K562 (cell line): ENCODE results near the gene NIN. TPM values are rescaled to one million over a fixed set of nuclear protein-coding genes. Genes with fewer than 3 reads are reported as not detected.

Source experiments
- ATAC-seq: fragments of 200-7000 bp; cut with Tn5 transposase; 3 replicates; pipeline ENCODE4 v1.9.1; 2020; ENCODE audit warnings: moderate library complexity
- BruUV-seq: library from RNA; stranded (reverse); fragments of 400-500 nt; replicated peaks from 2 replicates; lab custom pipeline; 2021; lab: Mats Ljungman, UMichigan
- CTCF ChIA-PET: fragments of 300-600 bp; formaldehyde crosslinking; extraction: SDS; loops from one replicate; lab custom pipeline; 2021; ENCODE audit warnings: low intra/inter-chr PET ratio; lab: Yijun Ruan, JAX
- POLR2A ChIA-PET: fragments of 300-600, 350-650 bp; sonication (Branson Sonifier 250); formaldehyde crosslinking; extraction: SDS; loops from one replicate; lab custom pipeline; 2021; ENCODE audit warnings: antibody characterized with exemption, inconsistent platforms; lab: Yijun Ruan, JAX
- DNase-seq, 4 experiments: peaks; one replicate each; pipeline versions ENCODE4 v3.0.0 to v3.0.0-alpha.2; 2011 to 2018; ENCODE audit warnings: low spot score in 3 of 4, mixed read lengths in 3 of 4; ENCODE audit errors: extremely low read depth in 1 of 4
- FAIRE-seq: peaks from 2 replicates; lab custom pipeline; 2011; peaks lifted over from hg19 to GRCh38; lab: Jason Lieb, UNC
- H2AFZ ChIP-seq: 2 replicates; pipeline ENCODE4 v1.6.0; 2011; ENCODE audit warnings: low read depth, low read length, control low read depth, inconsistent platforms
- H3K27ac ChIP-seq: fragments of 200-600 bp; 3 replicates; pipeline ENCODE4 v1.8.0; 2011; ENCODE audit warnings: low read depth, mild to moderate bottlenecking, control low read depth, inconsistent platforms, low read length, moderate library complexity, mixed read lengths; ENCODE audit errors: extremely low read depth
- H3K27me3 ChIP-seq, 2 experiments: fragments of 300-600 bp in 1 of 2; 2 replicates in 1 of 2; 3 replicates in 1 of 2; pipeline versions ENCODE4 v1.6.0 to v1.8.0; 2011; ENCODE audit warnings: inconsistent platforms in 2 of 2, low read length in 2 of 2, mild to moderate bottlenecking in 1 of 2, mixed read lengths in 1 of 2, moderate library complexity in 1 of 2; ENCODE audit not compliant: control insufficient read depth in 2 of 2, insufficient read depth in 2 of 2
- H3K36me3 ChIP-seq: fragments of 300-600 bp; 3 replicates; pipeline ENCODE4 v1.8.0; 2011; ENCODE audit warnings: mild to moderate bottlenecking, low read length, inconsistent platforms; ENCODE audit not compliant: control insufficient read depth, insufficient read depth
- H3K4me1 ChIP-seq, 2 experiments: fragments of 200-600 bp in 1 of 2; replicated peaks in 1 of 2; 2 replicates in 1 of 2; 3 replicates in 1 of 2; pipeline versions ENCODE4 v1.5.1 to v1.8.0; 2011; ENCODE audit warnings: inconsistent platforms in 2 of 2, low read length in 2 of 2, mild to moderate bottlenecking in 1 of 2, mixed read lengths in 1 of 2, moderate library complexity in 1 of 2; ENCODE audit not compliant: control insufficient read depth in 2 of 2, insufficient read depth in 2 of 2
- H3K4me2 ChIP-seq: 2 replicates; pipeline ENCODE4 v1.6.1; 2011; ENCODE audit warnings: low read length, control low read depth, inconsistent platforms, mixed read lengths; ENCODE audit not compliant: insufficient read depth
- H3K4me3 ChIP-seq: fragments of 200-600 bp; sonication (generic), shearing (Covaris generic); 2 replicates; pipeline ENCODE4 v1.5.1; 2016; ENCODE audit warnings: control low read depth, inconsistent platforms
- H3K79me2 ChIP-seq: fragments of 200-600 bp; 3 replicates; pipeline ENCODE4 v1.8.0; 2011; ENCODE audit warnings: low read length, inconsistent platforms; ENCODE audit not compliant: control insufficient read depth, insufficient read depth
- H3K9ac ChIP-seq, 2 experiments: 2 replicates each; pipeline versions ENCODE4 v1.6.0 to v1.6.1; 2011; ENCODE audit warnings: low read depth in 2 of 2, low read length in 2 of 2, control low read depth in 1 of 2, inconsistent platforms in 1 of 2, mild to moderate bottlenecking in 1 of 2, mixed read lengths in 1 of 2; ENCODE audit not compliant: insufficient read depth in 1 of 2
- H3K9me1 ChIP-seq: one replicate; pipeline ENCODE4 v1.6.0; 2011; ENCODE audit warnings: inconsistent platforms, mild to moderate bottlenecking, low read length, moderate library complexity; ENCODE audit not compliant: control insufficient read depth, insufficient read depth
- H3K9me3 ChIP-seq: replicated peaks from 2 replicates; pipeline ENCODE4 v1.5.1; 2011; ENCODE audit warnings: low read depth, low read length, inconsistent platforms; ENCODE audit not compliant: control insufficient read depth, insufficient read depth
- H4K20me1 ChIP-seq: replicated peaks from 2 replicates; pipeline ENCODE4 v1.6.1; 2011; ENCODE audit warnings: low read length, inconsistent platforms, mixed read lengths; ENCODE audit not compliant: control insufficient read depth, insufficient read depth
- CBX1 ChIP-seq: sonication (generic); IDR thresholded peaks from 2 replicates; pipeline ENCODE4 v1.6.1; 2016; ENCODE audit warnings: antibody characterized with exemption, low read depth, mild to moderate bottlenecking
- CSDE1 ChIP-seq, 2 experiments: fragments of 450-650 bp; IDR thresholded peaks; 2 replicates each; pipeline ENCODE4 v1.6.1; 2016; ENCODE audit warnings: mild to moderate bottlenecking in 1 of 2
- E2F4 ChIP-seq: sonication (generic); formaldehyde crosslinking; IDR thresholded peaks from 2 replicates; pipeline ENCODE4 v1.8.0; 2022; ENCODE audit warnings: mild to moderate bottlenecking, low read depth, missing genetic modification reagents
- FOXK2 ChIP-seq, 2 experiments: fragments of 450-650 bp; IDR thresholded peaks in 1 of 2; conservative IDR thresholded peaks in 1 of 2; 2 replicates each; pipeline ENCODE4 v1.6.1; 2016; ENCODE audit warnings: low read depth in 2 of 2, mild to moderate bottlenecking in 1 of 2
- MTA2 ChIP-seq: fragments of 450-650 bp; IDR thresholded peaks from 2 replicates; pipeline ENCODE4 v1.6.1; 2016; ENCODE audit warnings: low read depth
- NFE2L1 ChIP-seq: fragments of 450-650 bp; IDR thresholded peaks from 2 replicates; pipeline ENCODE4 v1.6.1; 2016; ENCODE audit warnings: missing genetic modification characterization, low read depth, mild to moderate bottlenecking, missing compliant biosample characterization, moderate library complexity, borderline replicate concordance
- PURB ChIP-seq: sonication (generic); formaldehyde crosslinking; IDR thresholded peaks from 2 replicates; pipeline ENCODE4 v1.9.0; 2021; ENCODE audit warnings: low read depth, mild to moderate bottlenecking, missing genetic modification reagents
- SMAD4 ChIP-seq: fragments of 250-450 bp; sonication (Bioruptor Pico); conservative IDR thresholded peaks from 2 replicates; pipeline ENCODE4 v1.8.0; 2021; ENCODE audit warnings: inconsistent platforms, mild to moderate bottlenecking, moderate library complexity
- UBTF ChIP-seq, 2 experiments: IDR thresholded peaks; 2 replicates each; pipeline ENCODE4 v1.6.1; 2012; ENCODE audit warnings: improper control_type of control experiment in 2 of 2, low read depth in 2 of 2, low read length in 2 of 2, borderline replicate concordance in 1 of 2
- ZC3H4 ChIP-seq: sonication (generic); formaldehyde crosslinking; IDR thresholded peaks from 2 replicates; pipeline ENCODE4 v1.9.0; 2021; ENCODE audit warnings: missing genetic modification reagents, borderline replicate concordance
- ZFX ChIP-seq: sonication (generic); formaldehyde crosslinking; IDR thresholded peaks from 2 replicates; pipeline ENCODE4 v1.8.0; 2022; ENCODE audit warnings: mild to moderate bottlenecking, missing genetic modification reagents, moderate library complexity
- ZNF134 ChIP-seq: fragments of 250-450 bp; sonication (Bioruptor Pico); conservative IDR thresholded peaks from 2 replicates; pipeline ENCODE4 v1.4.0; 2020
- ZNF384 ChIP-seq: IDR thresholded peaks from 2 replicates; pipeline ENCODE4 v1.6.1; 2012; ENCODE audit warnings: low read depth, low read length, improper control_type of control experiment
- ZNF589 ChIP-seq: fragments of 200-800 bp; sonication (Bioruptor generic); IDR thresholded peaks from 2 replicates; pipeline ENCODE4 v1.6.1; 2016; ENCODE audit warnings: low read depth, missing genetic modification characterization, missing compliant biosample characterization
- ZNF707 ChIP-seq: fragments of 250-450 bp; sonication (Bioruptor Pico); conservative IDR thresholded peaks from 2 replicates; pipeline ENCODE4 v1.8.0; 2022; ENCODE audit warnings: inconsistent platforms, mild to moderate bottlenecking, moderate library complexity
- WGBS: fragments of 100-300 bp; shearing (Covaris generic); methylation state at CpG from one replicate; pipeline ENCODE4 v1.1.6; 2016; ENCODE audit warnings: low coverage, mixed read lengths; ENCODE audit not compliant: insufficient coverage; ENCODE audit errors: missing lambda C conversion rate; 5-methylcytosine and 5-hydroxymethylcytosine counted together
- in situ Hi-C: fragments of 300-500 bp; cut with MboI; formaldehyde crosslinking; loops from 4 replicates; pipeline ENCODE4 v1.15.0; 2018; ENCODE audit warnings: inconsistent platforms, mixed read lengths
- intact Hi-C: fragments of 100-400 bp; cut with micrococcal nuclease; formaldehyde crosslinking; loops from 2 replicates; pipeline ENCODE4 v1.14.2; 2022
- polyA plus RNA-seq, 8 experiments: library from polyadenylated mRNA; depleted of rRNA in 4 of 8; stranded (reverse) in 5 of 8; unstranded in 3 of 8; fragments of >200 nt; fragmentation: Nextera tagmentation in 2 of 8; fragmentation: Illumina TruSeq in 1 of 8; extraction: Ambion mirVana in 2 of 8; extraction: Trizol in 1 of 8; gene quantifications; 2 replicates each; pipeline versions ENCODE4 v1.2.1 to v1.2.3, GENCODE V29; 2011 to 2014; ENCODE audit warnings: inconsistent platforms in 1 of 8, missing spikeins in 1 of 8
- total RNA-seq, 7 experiments: library from RNA; depleted of rRNA in 6 of 7; stranded (reverse); fragments of >200 nt in 6 of 7; fragmentation: Illumina TruSeq in 2 of 7; extraction: Trizol in 2 of 7; gene quantifications; 2 replicates each; pipeline versions ENCODE4 v1.2.1 to v1.2.3, GENCODE V29; 2011 to 2021; ENCODE audit warnings: low replicate concordance in 1 of 7

The NIN gene
- total and polyA plus RNA-seq, 9 of the 15 experiments (the other 6 are each of a cell fraction or from before 2014, with no cell fraction given), result 0.84 to 8.4 (median 5.0) TPM

- FAIRE-seq, result no peak
These were observed 90.1 kb downstream of the NIN start for GRCh38 chr14:50740856-50741255.

GRCh38 chr14:50739186-50739585 lies 91.8 kb downstream of the NIN start:
- in situ Hi-C loops, result no loop called here
- POLR2A ChIA-PET, result no interaction called here
- BruUV-seq, result no TSS peak
- TF ChIP-seq NFE2L1 (tag) (no peak), ZNF134 (CRISPR knock-in tag) (no peak), FOXK2 (conservative IDR thresholded peaks at IDR 0.05 in 1 of 2, IDR thresholded peaks at IDR 0.05 in 1 of 2; ENCODE audit: low read depth in 2 of 2) (no peak), MTA2 (no peak), ZNF384 (no peak), E2F4 (CRISPR knock-in tag) (no peak), PURB (CRISPR knock-in tag) (no peak), ZNF589 (CRISPR knock-in tag) (no peak), ZC3H4 (CRISPR knock-in tag) (no peak), ZFX (CRISPR knock-in tag) (no peak), SMAD4 (CRISPR knock-in tag) (no peak), UBTF (IDR thresholded peaks at IDR 0.05; ENCODE audit: borderline replicate concordance in 1 of 2, low read depth in 2 of 2, low read length in 2 of 2) (no peak), CBX1 (no peak), ZNF707 (no peak)

More at GRCh38 chr14:50740856-50741255, 90.1 kb downstream of the NIN start:
- intact Hi-C loops (no loop called here), in situ Hi-C loops (no loop called here)
- no peak overlapping the region for H3K27ac ChIP-seq
- no peaks in the 10 kb centered on the region for H3K36me3 ChIP-seq
- POLR2A ChIA-PET, result no interaction called here
- no peaks in the 10 kb centered on the region for H3K4me1 ChIP-seq
- H2AFZ ChIP-seq, result no peak overlapping the region
- no peak overlapping the region for H3K4me3 ChIP-seq
- TF ChIP-seq CSDE1 (IDR thresholded peaks at IDR 0.05), result no peak
- TF ChIP-seq, all 486 proteins: peak for 0
- Histone ChIP-seq H3K9me1 (no peaks in the 10 kb centered on the region), H3K27me3 (no peaks in the 10 kb centered on the region), H3K9me3 (no peaks in the 10 kb centered on the region), H3K9ac (no peak overlapping the region), H4K20me1 (no peaks in the 10 kb centered on the region; the same call in 1 of the 2 replicates), H3K4me2 (no peak overlapping the region), H3K79me2 (no peaks in the 10 kb centered on the region)
- DNase-seq, result no peak
- CTCF ChIA-PET, result no interaction called here
- no TSS peak for BruUV-seq
- ATAC-seq, result no peak

More at GRCh38 chr14:50739186-50739585, 91.8 kb downstream of the NIN start:
- H3K9ac ChIP-seq, result no peak overlapping the region
- H3K9me3 ChIP-seq, result no peaks in the 10 kb centered on the region
- H3K4me3 ChIP-seq, result no peak overlapping the region
- intact Hi-C loops, result no loop called here
- peaks cover 3% of the 10 kb centered on the region; the same call in 1 of the 3 replicates for H3K36me3 ChIP-seq
- no peak for DNase-seq
- no peaks in the 10 kb centered on the region for H3K9me1 ChIP-seq
- no peak overlapping the region for H3K4me2 ChIP-seq
- CTCF ChIA-PET, result no interaction called here
- H3K27me3 ChIP-seq, result no peaks in the 10 kb centered on the region
- no peak for FAIRE-seq
- H3K27ac ChIP-seq, result no peak overlapping the region
- H2AFZ ChIP-seq, result no peak overlapping the region
- H3K4me1 ChIP-seq, result no peaks in the 10 kb centered on the region
- ATAC-seq, result no peak
- no peaks in the 10 kb centered on the region; the same call in 1 of the 2 replicates for H4K20me1 ChIP-seq
- 80% methylated on average over 4 of the region's 4 CpGs for WGBS
- no peaks in the 10 kb centered on the region for H3K79me2 ChIP-seq
